Hematopoietic multipotent progenitor cell treated with erythropoietin and hydrocortisone succinate and interleukin-3 and kit ligand, for 15 days (in vitro differentiated cells): Measurements from ENCODE around the gene ZNF17.

Experiments used
- DNase-seq: peaks from one replicate; pipeline ENCODE4 v3.0.0-alpha.2; 2015; ENCODE audit warnings: low spot score

Gene ZNF17

DNA sequence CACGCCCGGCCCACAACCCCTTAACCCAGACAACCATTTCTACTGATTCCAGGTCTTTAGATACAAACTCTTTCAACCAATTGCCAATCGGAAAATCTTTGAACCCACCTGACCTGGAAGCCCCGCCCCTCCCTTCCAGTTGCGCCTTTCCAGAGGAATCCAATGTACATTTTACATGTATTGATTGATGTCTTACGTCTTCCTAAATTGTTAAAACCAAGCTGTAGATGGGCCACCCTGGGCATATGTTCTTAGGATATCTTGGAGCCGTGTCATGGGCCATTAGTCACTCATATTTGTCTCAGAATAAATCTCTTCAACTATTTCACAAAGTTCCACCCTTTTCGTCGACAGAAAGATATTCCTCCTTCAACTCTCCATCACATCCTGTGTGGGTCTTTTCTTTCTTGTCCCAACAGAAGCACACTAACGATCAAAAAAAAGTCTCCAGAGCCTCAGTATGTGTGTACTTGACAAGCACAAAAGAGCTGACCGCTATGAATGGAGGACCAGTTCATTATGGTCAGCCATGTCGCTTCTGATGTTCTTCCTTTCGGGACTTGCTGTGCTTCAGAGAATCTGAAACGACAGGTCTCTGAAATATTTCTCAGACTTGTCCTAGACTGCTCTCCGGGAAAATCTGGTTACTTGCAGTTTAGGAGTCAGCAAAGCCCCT lies 23.6 kb downstream of the ZNF17 start:
- no peak for DNase-seq

DNA sequence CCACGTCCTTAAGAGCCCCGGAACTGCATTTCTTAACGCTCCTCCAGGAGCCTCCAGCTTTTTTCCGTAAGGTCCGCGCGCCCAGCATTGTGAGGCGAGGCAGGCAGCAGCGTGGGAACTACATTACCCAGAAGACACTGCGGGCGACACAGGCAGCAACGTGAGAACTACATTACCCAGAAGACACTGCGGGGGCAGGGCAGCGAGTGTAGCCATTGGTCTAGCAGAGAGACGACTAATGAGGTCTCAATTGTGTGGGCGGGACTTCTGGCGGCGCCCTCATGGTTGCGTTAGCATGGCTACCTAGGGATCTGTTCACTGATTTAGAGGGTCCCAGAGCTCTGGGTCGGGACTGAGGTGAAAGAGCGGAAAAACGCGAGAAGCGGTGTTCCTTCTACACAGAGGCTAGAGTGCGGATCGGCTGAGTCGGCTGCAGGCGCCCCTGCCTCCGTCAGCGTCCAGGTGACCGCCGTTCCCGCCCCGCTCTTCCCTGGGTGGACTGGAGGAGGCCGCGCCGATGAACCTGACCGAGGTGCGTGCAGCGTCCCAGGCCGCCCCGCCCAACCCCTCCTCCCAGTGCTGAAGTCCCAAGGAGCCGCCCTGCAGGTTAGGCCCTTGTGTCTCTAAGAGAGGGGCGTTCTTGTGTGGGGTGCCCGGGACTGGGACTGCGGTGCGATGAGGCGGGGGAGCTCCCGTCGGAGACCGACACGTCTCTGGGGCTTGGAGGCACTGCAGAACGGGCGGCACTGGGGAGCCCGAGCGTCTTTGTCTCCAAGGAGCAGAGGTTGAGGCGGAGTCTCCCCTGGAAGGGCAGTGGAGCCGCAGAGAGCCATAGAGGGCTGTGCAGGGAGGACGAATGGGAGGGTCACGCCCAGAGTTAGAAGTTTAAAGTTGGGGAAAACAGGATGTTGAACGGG lies 24.4 kb downstream of the ZNF17 start, which contains the start of gene ZNF749:
TSS of gene ZNF749 (plus strand) at position 264 of the 917 bp plus-strand sequence. CDS start at position 518, 254 bp downstream.
- DNase-seq = peak; percentile 98

DNA sequence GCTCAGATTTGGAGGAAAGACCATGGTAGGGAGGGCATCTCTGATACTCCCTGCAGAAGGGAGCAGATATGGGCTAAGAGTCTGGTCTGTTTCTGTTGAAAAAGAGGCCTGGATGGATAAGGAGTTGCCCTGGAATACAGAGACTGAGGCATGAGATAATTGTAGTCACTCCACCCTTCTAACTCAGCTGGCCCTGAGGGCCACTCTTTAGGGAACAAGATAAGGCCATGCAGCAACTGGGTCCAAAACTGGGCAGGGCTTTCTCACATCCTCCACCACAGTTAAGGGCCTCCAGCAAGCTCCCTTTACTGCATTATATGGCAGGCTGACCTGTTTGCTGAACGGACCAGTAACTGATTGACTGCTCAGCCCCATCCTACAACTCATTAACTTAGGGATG lies 25.5 kb downstream of the ZNF17 start:
- peak; percentile 44 for DNase-seq

DNA sequence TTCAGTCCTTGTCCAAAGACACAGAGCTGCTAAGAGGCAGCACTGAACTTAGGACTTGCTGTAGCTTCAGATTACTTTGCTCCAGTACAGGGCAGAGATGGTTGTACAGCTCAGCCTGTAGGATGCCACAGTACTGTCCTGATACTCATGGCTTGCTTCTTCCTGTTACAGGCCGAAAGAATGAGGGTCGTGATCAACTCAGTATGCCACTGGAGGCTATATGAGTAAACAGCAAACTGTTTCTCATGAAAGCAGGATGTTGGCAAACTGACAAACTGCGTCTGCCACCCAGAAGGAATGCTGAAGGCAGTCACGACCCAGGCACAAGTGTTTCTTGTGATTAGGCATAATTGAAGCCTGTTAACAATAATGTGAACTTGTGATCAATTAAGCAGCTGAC lies 27.0 kb downstream of the ZNF17 start:
- no peak for DNase-seq

DNA sequence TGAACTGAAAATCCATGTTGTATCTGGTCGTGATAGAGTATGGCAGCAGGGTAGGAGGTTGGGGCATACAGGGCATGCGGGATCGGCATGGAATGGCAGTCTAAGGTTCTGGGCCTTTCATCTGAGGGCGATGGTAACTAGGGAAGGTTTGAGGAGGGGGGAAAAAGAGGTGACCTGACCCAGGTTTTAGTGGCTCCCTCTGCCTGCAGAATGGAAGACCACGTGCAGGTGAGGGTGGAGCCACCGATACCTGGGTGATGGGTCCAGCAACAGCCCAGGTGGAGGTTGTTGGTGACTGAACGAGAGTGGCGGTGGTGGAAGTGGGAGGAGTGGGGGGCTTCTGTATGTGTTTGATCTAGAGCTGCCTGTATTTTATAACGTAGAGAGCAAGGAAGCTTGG lies 28.0 kb downstream of the ZNF17 start:
- no peak for DNase-seq

DNA sequence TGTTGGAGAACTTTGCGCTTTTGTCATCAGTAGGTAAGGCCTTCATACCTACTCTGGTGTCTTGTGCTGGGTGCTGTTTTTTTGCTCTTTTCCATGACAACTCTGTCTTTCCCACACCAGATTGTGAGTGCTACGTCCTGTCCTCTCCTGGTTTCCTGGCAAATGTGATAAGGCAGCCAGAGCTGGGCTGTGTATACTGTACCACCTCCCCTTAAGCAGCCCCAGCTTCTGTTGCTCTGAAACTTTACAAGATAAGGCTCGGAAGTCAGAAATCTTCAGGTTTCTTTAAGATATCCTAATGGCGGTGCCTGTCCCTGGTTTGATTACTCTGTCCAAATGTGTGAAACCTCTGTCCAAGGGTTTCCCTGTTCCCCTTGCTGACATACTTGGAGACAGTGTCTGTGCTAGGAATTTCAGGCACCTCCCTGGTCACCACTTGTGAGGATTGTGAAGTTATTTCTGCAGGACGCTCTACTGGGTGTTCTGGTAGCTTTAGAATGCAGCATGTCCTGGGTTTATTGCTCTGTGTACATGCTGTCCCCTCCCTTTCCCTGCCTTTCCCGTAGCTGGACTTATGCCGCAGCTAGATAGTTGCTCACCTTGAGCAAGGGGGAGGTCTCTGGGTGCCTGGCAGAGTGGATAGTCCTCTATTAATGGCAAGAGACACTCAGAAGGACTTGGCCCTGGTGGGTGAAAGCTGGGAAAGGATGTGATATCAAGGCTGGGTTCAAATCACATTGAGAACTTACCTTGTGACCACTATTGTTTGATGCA lies 31.2 kb downstream of the ZNF17 start:
- no peak for DNase-seq

DNA sequence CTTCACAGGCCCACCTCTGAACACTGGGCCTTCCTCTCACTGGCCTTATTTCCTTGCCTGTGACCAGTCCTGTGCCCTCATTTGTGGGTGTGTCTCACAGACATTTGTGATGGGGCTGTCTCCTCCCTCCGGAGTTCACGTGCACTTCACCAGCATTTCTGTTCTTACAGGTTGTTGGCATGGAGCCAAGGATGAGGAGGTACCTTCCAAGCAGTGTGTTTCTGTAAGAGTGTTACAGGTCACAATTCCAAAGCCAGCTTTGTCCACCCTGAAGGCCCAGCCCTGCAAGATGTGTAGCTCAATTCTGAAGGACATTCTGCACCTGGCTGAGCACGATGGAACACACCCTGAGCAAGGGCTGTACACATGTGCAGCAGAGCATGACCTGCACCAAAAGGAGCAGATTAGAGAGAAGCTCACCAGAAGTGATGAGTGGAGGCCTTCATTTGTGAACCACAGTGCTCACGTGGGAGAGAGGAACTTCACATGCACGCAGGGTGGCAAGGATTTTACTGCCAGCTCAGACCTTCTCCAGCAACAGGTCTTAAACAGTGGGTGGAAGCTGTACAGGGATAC lies 32.2 kb downstream of the ZNF17 start:
- DNase-seq = no peak

DNA sequence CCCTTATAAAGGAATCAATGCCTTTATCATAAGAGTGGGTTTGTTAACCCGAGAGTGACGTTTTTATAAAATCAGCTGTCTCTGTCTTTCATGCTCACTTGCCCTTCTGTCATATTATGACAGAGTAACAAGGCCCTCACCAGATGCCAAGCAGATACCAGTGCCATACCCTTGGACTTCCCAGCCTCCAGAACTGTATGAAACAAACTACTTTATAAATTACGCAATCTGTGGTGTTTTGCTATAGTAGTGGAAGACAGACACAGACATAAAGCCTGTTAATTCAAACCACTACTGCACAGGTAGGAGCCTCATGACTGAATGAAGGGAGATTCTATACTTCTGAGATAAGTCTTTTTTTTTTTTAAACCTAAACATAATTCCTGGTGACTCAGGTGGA lies 41.3 kb downstream of the ZNF17 start:
- DNase-seq = no peak

DNA sequence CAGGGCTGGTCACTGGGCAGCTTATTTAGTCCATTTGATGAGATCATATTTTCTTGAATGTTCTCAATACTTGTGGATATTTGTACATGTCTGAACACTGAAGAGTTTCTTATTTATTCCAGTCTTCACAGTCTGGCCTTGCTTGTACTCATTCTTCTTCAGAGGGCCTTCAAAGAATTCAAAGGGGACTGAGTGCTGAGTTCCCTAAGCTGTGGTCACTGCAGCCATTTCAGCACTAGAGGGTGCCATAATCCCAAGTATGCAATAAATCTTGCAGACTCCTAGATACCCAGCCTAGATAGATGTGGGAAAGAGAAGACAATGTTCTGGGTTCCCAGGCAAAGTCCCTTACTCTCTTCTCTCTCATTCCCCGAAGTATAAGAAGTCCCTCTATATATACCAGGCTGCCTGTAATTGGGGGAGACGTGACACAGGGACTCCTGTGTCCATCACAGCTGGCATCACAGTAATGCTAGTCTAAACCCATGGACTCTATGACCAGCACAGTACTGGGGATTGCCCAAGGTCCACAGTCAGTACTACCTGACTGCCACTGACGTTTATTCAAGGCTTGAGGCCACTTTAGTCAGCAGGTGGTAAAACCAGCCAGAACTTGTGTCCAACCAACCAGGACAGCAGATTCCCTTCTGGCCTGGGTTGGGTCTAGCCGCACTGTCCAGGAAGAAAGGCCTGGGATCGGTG lies 54.9 kb downstream of the ZNF17 start:
- DNase-seq = peak; percentile 30

DNA sequence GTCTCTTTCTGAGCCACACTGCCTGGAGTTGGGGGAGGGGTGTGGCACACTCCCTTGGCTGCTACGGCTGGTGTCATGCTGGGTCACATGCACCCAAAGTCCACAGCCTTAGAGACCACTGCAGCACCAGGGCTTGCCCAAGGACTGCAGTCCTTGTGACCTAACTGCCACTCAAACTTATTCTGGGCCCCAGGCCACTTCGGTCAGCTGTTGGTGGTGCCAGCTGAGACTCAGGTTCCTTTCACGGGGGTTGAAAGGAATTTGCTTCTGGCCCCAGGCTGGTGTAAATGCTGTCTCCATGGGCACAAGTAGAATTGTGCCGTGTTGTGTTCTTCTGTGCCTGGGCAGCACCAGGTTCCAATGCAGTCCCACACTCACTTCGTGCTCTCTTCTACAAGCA lies 55.5 kb downstream of the ZNF17 start:
- DNase-seq = no peak
